ENCODE data around the gene DBR1. TPM values are rescaled to one million over a fixed set of nuclear protein-coding genes. Genes with fewer than 3 reads are reported as not detected.

The DBR1 gene
- total and polyA plus RNA-seq, 5 experiments from 2014 or later: 9.9 to 27.1 (median 13.7) TPM

- Mint-ChIP-seq H3K4me1 (peaks cover 26 to 75% (median 72%) of the 10 kb centered on the region in 4 donors), H3K36me3 (peaks cover 4 to 28% (median 11%) of the 10 kb centered on the region in 3 donors), H3K9me3 (no peaks in the 10 kb centered on the region), H3K27me3 (no peaks in the 10 kb centered on the region), H3K27ac (peak overlapping the region in 5 of 10 donors; percentile 29 to 82 (median 51)), H3K4me3 (peak overlapping the region in 1 of 10 donors; percentile 1)
- no peak for DNase-seq
- POLR2A ChIA-PET: no interaction called here
- ATAC-seq: no peak
These were observed 28.4 kb upstream of the DBR1 start for GRCh38 chr3:138202945-138203701.

- ATAC-seq (no peak), DNase-seq (no peak)
- no peaks in the 10 kb centered on the region for H3K9me3 Mint-ChIP-seq
- H3K27me3 Mint-ChIP-seq: no peaks in the 10 kb centered on the region
- no peak overlapping the region for H3K27ac Mint-ChIP-seq
- H3K4me3 Mint-ChIP-seq: no peak overlapping the region
- peaks cover 22 to 78% (median 74%) of the 10 kb centered on the region in 4 donors for H3K4me1 Mint-ChIP-seq
- POLR2A ChIA-PET: interaction anchor here (0.8 kb wide), 1 partner anchor 27 kb away, joined by 3 read pairs; no protein-coding TSS in a partner anchor
- H3K36me3 Mint-ChIP-seq: peaks cover 0 to 21% (median 8%) of the 10 kb centered on the region in 3 donors
These were observed 25.7 kb upstream of the DBR1 start for GRCh38 chr3:138200424-138200823.

- no peak for ATAC-seq
- H3K4me1 Mint-ChIP-seq: peaks cover 20 to 73% (median 71%) of the 10 kb centered on the region in 4 donors
These were observed 25.1 kb upstream of the DBR1 start for GRCh38 chr3:138199851-138200250.

GRCh38 chr3:138197524-138197923 lies 22.8 kb upstream of the DBR1 start:
- ATAC-seq (no peak), DNase-seq (no peak)
- H3K4me3 Mint-ChIP-seq: no peak overlapping the region
- POLR2A ChIA-PET: interaction anchor here (1.3 kb wide), 1 partner anchor 10 kb away, joined by 5 read pairs; the partner anchor contains the start of gene ARMC8
- H3K27ac Mint-ChIP-seq: no peak overlapping the region
- peaks cover 9 to 60% (median 55%) of the 10 kb centered on the region in 4 donors for H3K4me1 Mint-ChIP-seq
- H3K36me3 Mint-ChIP-seq: peaks cover 0 to 18% (median 8%) of the 10 kb centered on the region in 3 donors
- no peaks in the 10 kb centered on the region for H3K27me3 Mint-ChIP-seq
- no peaks in the 10 kb centered on the region for H3K9me3 Mint-ChIP-seq

More at GRCh38 chr3:138199851-138200250, 25.1 kb upstream of the DBR1 start:
- Mint-ChIP-seq H3K36me3 (peaks cover 0 to 18% (median 8%) of the 10 kb centered on the region in 3 donors), H3K4me3 (peak overlapping the region in 1 of 10 donors; percentile 22), H3K27ac (peak overlapping the region in 2 of 10 donors; percentile 9 to 57), H3K9me3 (no peaks in the 10 kb centered on the region), H3K27me3 (no peaks in the 10 kb centered on the region)
- POLR2A ChIA-PET: no interaction called here
- DNase-seq: no peak

GRCh38 chr3:138197058-138197457 lies 22.3 kb upstream of the DBR1 start:
- H3K4me1 Mint-ChIP-seq: peaks cover 9 to 57% (median 52%) of the 10 kb centered on the region in 4 donors
- no peak overlapping the region for H3K4me3 Mint-ChIP-seq
- H3K27me3 Mint-ChIP-seq: no peaks in the 10 kb centered on the region
- POLR2A ChIA-PET: interaction anchor here (1.3 kb wide), 1 partner anchor 10 kb away, joined by 5 read pairs; the partner anchor contains the start of gene ARMC8
- H3K9me3 Mint-ChIP-seq: no peaks in the 10 kb centered on the region
- H3K36me3 Mint-ChIP-seq: peaks cover 0 to 22% (median 8%) of the 10 kb centered on the region in 3 donors
- peak overlapping the region in 1 of 10 donors; percentile 14 for H3K27ac Mint-ChIP-seq
- DNase-seq (no peak), ATAC-seq (no peak)

GRCh38 chr3:138196023-138196422 lies 21.3 kb upstream of the DBR1 start:
- no peak for DNase-seq
- H3K27ac Mint-ChIP-seq: no peak overlapping the region
- POLR2A ChIA-PET: no interaction called here
- H3K4me3 Mint-ChIP-seq: no peak overlapping the region
- no peaks in the 10 kb centered on the region for H3K27me3 Mint-ChIP-seq
- ATAC-seq: no peak
- no peaks in the 10 kb centered on the region for H3K9me3 Mint-ChIP-seq
- H3K36me3 Mint-ChIP-seq: peaks cover 0 to 27% (median 8%) of the 10 kb centered on the region in 3 donors
- peaks cover 14 to 55% (median 53%) of the 10 kb centered on the region in 4 donors for H3K4me1 Mint-ChIP-seq

- Mint-ChIP-seq H3K4me3 (no peak overlapping the region), H3K27me3 (no peaks in the 10 kb centered on the region), H3K4me1 (peaks cover 17 to 56% (median 54%) of the 10 kb centered on the region in 4 donors), H3K27ac (no peak overlapping the region), H3K36me3 (peaks cover 0 to 32% (median 8%) of the 10 kb centered on the region in 3 donors), H3K9me3 (no peaks in the 10 kb centered on the region)
- POLR2A ChIA-PET: no interaction called here
- DNase-seq: no peak
- ATAC-seq: no peak
These were observed 20.8 kb upstream of the DBR1 start for GRCh38 chr3:138195481-138195880.

GRCh38 chr3:138188013-138188730 lies 13.5 kb upstream of the DBR1 start:
- Mint-ChIP-seq H3K9me3 (no peaks in the 10 kb centered on the region), H3K27me3 (peaks cover 0 to 12% (median 2%) of the 10 kb centered on the region in 5 donors), H3K4me3 (peak overlapping the region; percentile 93 to 98 (median 96)), H3K4me1 (peaks cover 20 to 49% (median 46%) of the 10 kb centered on the region in 4 donors), H3K27ac (peak overlapping the region; percentile 84 to 100 (median 96)), H3K36me3 (peaks cover 0 to 17% (median 0%) of the 10 kb centered on the region in 3 donors)
- peak in 3 of 10 donors; percentile 22 to 30 (median 23) for DNase-seq
- ATAC-seq: peak in 1 of 2 donors; percentile 28
- POLR2A ChIA-PET: interaction anchor here (0.7 to 4.2 kb wide), 5 partner anchors 9 to 35 kb away, joined by 3 to 53 read pairs (median 5); partner anchors contain the start of gene DBR1

- Mint-ChIP-seq H3K4me3 (peak within 1 kb of the TSS; percentile 93 to 98 (median 96)), H3K4me1 (peaks cover 20 to 48% (median 45%) of the 10 kb centered on the region in 4 donors), H3K36me3 (peaks cover 0 to 17% (median 0%) of the 10 kb centered on the region in 3 donors), H3K9me3 (no peaks in the 10 kb centered on the region), H3K27ac (peak within 1 kb of the TSS; percentile 94 to 100 (median 96)), H3K27me3 (peaks cover 0 to 12% (median 2%) of the 10 kb centered on the region in 5 donors)
- POLR2A ChIA-PET: interaction anchor here (1.2 to 4.2 kb wide), 6 partner anchors 9 to 421 kb away, joined by 3 to 53 read pairs (median 5); partner anchors contain the start of genes DBR1 and FAIM
- DNase-seq (peak in 2 of 10 donors; percentile 50 to 93), ATAC-seq (peak; percentile 65 to 73)
These were observed 12.7 kb upstream of the DBR1 start, which contains the start of gene ARMC8 for GRCh38 chr3:138187296-138188012. Gene ARMC8 (plus strand): TSS chr3:138187301. CDS start chr3:138187555, 254 bp downstream.

- Mint-ChIP-seq H3K27ac (peak overlapping the region; percentile 94 to 100 (median 96)), H3K4me1 (peaks cover 20 to 46% (median 45%) of the 10 kb centered on the region in 4 donors), H3K4me3 (peak overlapping the region; percentile 93 to 98 (median 96)), H3K27me3 (peaks cover 0 to 12% (median 2%) of the 10 kb centered on the region in 5 donors), H3K9me3 (no peaks in the 10 kb centered on the region), H3K36me3 (peaks cover 0 to 13% (median 0%) of the 10 kb centered on the region in 3 donors)
- POLR2A ChIA-PET: interaction anchor here (0.6 to 4.2 kb wide), 8 partner anchors 8 to 1324 kb away, joined by 3 to 53 read pairs (median 4); partner anchors contain the start of genes CEP70, DBR1 and FAIM
- peak; percentile 91 for ATAC-seq
- DNase-seq: peak in 9 of 10 donors; percentile 83 to 93 (median 87)
These were observed 12.1 kb upstream of the DBR1 start for GRCh38 chr3:138186803-138187295.

GRCh38 chr3:138186221-138186620 lies 11.5 kb upstream of the DBR1 start:
- peaks cover 15 to 40% (median 39%) of the 10 kb centered on the region in 4 donors for H3K4me1 Mint-ChIP-seq
- H3K4me3 Mint-ChIP-seq: peak overlapping the region; percentile 53 to 98 (median 94)
- ATAC-seq (no peak), DNase-seq (no peak)
- H3K36me3 Mint-ChIP-seq: peaks cover 0 to 8% (median 0%) of the 10 kb centered on the region in 3 donors
- H3K27me3 Mint-ChIP-seq: peaks cover 0 to 12% (median 2%) of the 10 kb centered on the region in 5 donors
- no peaks in the 10 kb centered on the region for H3K9me3 Mint-ChIP-seq
- POLR2A ChIA-PET: interaction anchor here (0.6 to 4.2 kb wide), 5 partner anchors 12 to 1323 kb away, joined by 3 to 53 read pairs (median 4); partner anchors contain the start of genes CEP70, DBR1 and FAIM
- H3K27ac Mint-ChIP-seq: peak overlapping the region in 8 of 10 donors; percentile 31 to 96 (median 90)
